H1 (cell line): ENCODE results near the gene NXN. TPM values are rescaled to one million over a fixed set of nuclear protein-coding genes. Genes with fewer than 3 reads are reported as not detected.

ENCODE experiments used
- CTCF ChIA-PET: fragments of 300-600 bp; sonication (Branson Sonifier 250); formaldehyde crosslinking; loops from one replicate; lab custom pipeline; 2021; ENCODE audit not compliant: partially characterized antibody; lab: Charles Lee
- POLR2A ChIA-PET: fragments of 300-600 bp; sonication (Branson Sonifier 250); formaldehyde crosslinking; loops from one replicate; lab custom pipeline; 2021; ENCODE audit warnings: inconsistent platforms; ENCODE audit not compliant: partially characterized antibody; lab: Charles Lee
- DNase-seq, 2 experiments: peaks; one replicate each; pipeline versions ENCODE4 v3.0.0 to v3.0.0-alpha.2; 2010 to 2022; ENCODE audit warnings: low spot score in 2 of 2, low read depth in 1 of 2, mixed read lengths in 1 of 2
- FAIRE-seq: peaks from 2 replicates; lab custom pipeline; 2011; peaks lifted over from hg19 to GRCh38; lab: Jason Lieb, UNC
- H2AFZ ChIP-seq: 2 replicates; pipeline ENCODE4 v1.8.1; 2012; ENCODE audit warnings: low read length, inconsistent platforms
- H2AK5ac ChIP-seq: 2 replicates; pipeline ENCODE4 v1.6.1; 2013; ENCODE audit warnings: low read depth, low read length
- H2BK120ac ChIP-seq: replicated peaks from 2 replicates; pipeline ENCODE3; 2013; ENCODE audit warnings: low read depth, low read length, inconsistent platforms
- H2BK12ac ChIP-seq: 2 replicates; pipeline ENCODE4 v1.6.1; 2013; ENCODE audit warnings: low read depth, low read length
- H2BK15ac ChIP-seq: 2 replicates; pipeline ENCODE4 v1.6.1; 2013; ENCODE audit warnings: low read length
- H2BK20ac ChIP-seq: 2 replicates; pipeline ENCODE4 v1.6.1; 2013; ENCODE audit warnings: low read length
- H2BK5ac ChIP-seq: 2 replicates; pipeline ENCODE4 v1.6.1; 2013; ENCODE audit warnings: low read depth, low read length
- H3K14ac ChIP-seq: 2 replicates; pipeline ENCODE4 v1.6.1; 2013; ENCODE audit warnings: inconsistent platforms; ENCODE audit not compliant: insufficient read length
- H3K18ac ChIP-seq: 2 replicates; pipeline ENCODE4 v1.6.1; 2013; ENCODE audit warnings: low read length; ENCODE audit errors: extremely low read depth
- H3K23ac ChIP-seq: 2 replicates; pipeline ENCODE4 v1.6.1; 2013; ENCODE audit warnings: inconsistent platforms; ENCODE audit not compliant: insufficient read length
- H3K23me2 ChIP-seq: 2 replicates; pipeline ENCODE4 v1.6.1; 2013; ENCODE audit warnings: low read depth, low read length
- H3K27ac ChIP-seq: 2 replicates; pipeline ENCODE4 v1.6.1; 2011; ENCODE audit warnings: low read depth, low read length, inconsistent platforms
- H3K27me3 ChIP-seq, 4 experiments: replicated peaks in 1 of 4; 1 replicate in 1 of 4; 2 replicates in 3 of 4; pipeline versions ENCODE4 v1.6.1 to v1.8.1; 2011 to 2013; ENCODE audit warnings: low read length in 3 of 4, mild to moderate bottlenecking in 3 of 4, inconsistent platforms in 2 of 4, mixed read lengths in 2 of 4, moderate library complexity in 1 of 4; ENCODE audit not compliant: control insufficient read depth in 3 of 4, insufficient read depth in 3 of 4; ENCODE audit errors: extremely low read depth in 1 of 4
- H3K36me3 ChIP-seq, 4 experiments: 2 replicates each; pipeline versions ENCODE4 v1.6.1 to v1.8.1; 2011 to 2013; ENCODE audit warnings: mild to moderate bottlenecking in 4 of 4, low read length in 3 of 4, moderate library complexity in 2 of 4, control low read depth in 1 of 4, inconsistent platforms in 1 of 4; ENCODE audit not compliant: insufficient read depth in 4 of 4, control insufficient read depth in 2 of 4
- H3K4ac ChIP-seq: replicated peaks from 2 replicates; pipeline ENCODE3; 2013; ENCODE audit warnings: low read length, low read depth, mixed read lengths, inconsistent platforms; ENCODE audit not compliant: insufficient read length
- H3K4me1 ChIP-seq, 4 experiments: replicated peaks in 1 of 4; 1 replicate in 1 of 4; 2 replicates in 3 of 4; pipeline versions ENCODE4 v1.6.1 to v1.8.1; 2011 to 2013; ENCODE audit warnings: low read length in 3 of 4, inconsistent platforms in 2 of 4, mixed read lengths in 1 of 4; ENCODE audit not compliant: insufficient read depth in 4 of 4, control insufficient read depth in 3 of 4
- H3K4me2 ChIP-seq, 2 experiments: 2 replicates each; pipeline versions ENCODE4 v1.6.1 to v1.8.1; 2011 to 2013; ENCODE audit warnings: low read depth in 2 of 2, low read length in 2 of 2, control low read depth in 1 of 2, inconsistent platforms in 1 of 2, mild to moderate bottlenecking in 1 of 2; ENCODE audit not compliant: insufficient read depth in 1 of 2
- H3K4me3 ChIP-seq, 4 experiments: fragments of 200-600, 300-600 bp in 1 of 4; sonication (generic), shearing (Covaris generic), sonication (Bioruptor Twin) in 1 of 4; 2 replicates each; pipeline versions ENCODE4 v1.5.1 to v1.8.1; 2011 to 2016; ENCODE audit warnings: low read length in 4 of 4, low read depth in 3 of 4, control low read depth in 2 of 4, inconsistent platforms in 2 of 4, mild to moderate bottlenecking in 2 of 4, mixed read lengths in 1 of 4, moderate library complexity in 1 of 4; ENCODE audit not compliant: insufficient read depth in 2 of 4; ENCODE audit errors: extremely low read depth in 1 of 4
- H3K56ac ChIP-seq: replicated peaks from 2 replicates; pipeline ENCODE3; 2013; ENCODE audit warnings: low read depth, mild to moderate bottlenecking, mixed read lengths, low read length, inconsistent platforms; ENCODE audit not compliant: insufficient read length
- H3K79me1 ChIP-seq: 2 replicates; pipeline ENCODE4 v1.6.1; 2013; ENCODE audit warnings: low read depth, low read length, control low read depth
- H3K79me2 ChIP-seq, 2 experiments: 2 replicates each; pipeline versions ENCODE4 v1.6.1 to v1.8.1; 2012 to 2013; ENCODE audit warnings: low read length in 2 of 2, mild to moderate bottlenecking in 2 of 2, inconsistent platforms in 1 of 2; ENCODE audit not compliant: insufficient read depth in 2 of 2, control insufficient read depth in 1 of 2
- H3K9ac ChIP-seq, 4 experiments: replicated peaks in 1 of 4; 1 replicate in 1 of 4; 2 replicates in 3 of 4; pipeline versions ENCODE4 v1.6.1 to v1.8.1; 2011 to 2013; ENCODE audit warnings: low read depth in 3 of 4, low read length in 3 of 4, control low read depth in 2 of 4, mild to moderate bottlenecking in 2 of 4, moderate library complexity in 2 of 4, inconsistent platforms in 1 of 4; ENCODE audit errors: extremely low read depth in 1 of 4
- H3K9me3 ChIP-seq, 2 experiments: 2 replicates each; pipeline versions ENCODE4 v1.6.1 to v1.8.1; 2012 to 2013; ENCODE audit warnings: mild to moderate bottlenecking in 2 of 2, moderate library complexity in 2 of 2, control low read depth in 1 of 2, inconsistent platforms in 1 of 2, low read depth in 1 of 2, low read length in 1 of 2, mixed read lengths in 1 of 2; ENCODE audit not compliant: insufficient read depth in 2 of 2
- H4K20me1 ChIP-seq, 2 experiments: replicated peaks in 1 of 2; 2 replicates each; pipeline versions ENCODE3 to v1.8.1; 2011 to 2013; ENCODE audit warnings: inconsistent platforms in 2 of 2, low read length in 2 of 2, mild to moderate bottlenecking in 1 of 2; ENCODE audit not compliant: insufficient read depth in 2 of 2, control insufficient read depth in 1 of 2
- H4K5ac ChIP-seq: 2 replicates; pipeline ENCODE4 v1.6.1; 2013; ENCODE audit warnings: low read length, low read depth, mixed read lengths, inconsistent platforms; ENCODE audit not compliant: insufficient read length
- H4K8ac ChIP-seq: 2 replicates; pipeline ENCODE4 v1.8.0; 2013; ENCODE audit warnings: mild to moderate bottlenecking, moderate library complexity, low read length, inconsistent platforms; ENCODE audit not compliant: insufficient read depth; ENCODE audit errors: extremely low read depth
- H4K91ac ChIP-seq: replicated peaks from 2 replicates; pipeline ENCODE3; 2013; ENCODE audit warnings: low read length, mixed read lengths, inconsistent platforms; ENCODE audit not compliant: insufficient read length
- CBX8 ChIP-seq: fragments of 300-800, 300-1000 bp; sonication (generic); IDR thresholded peaks from 2 replicates; pipeline ENCODE4 v1.7.1; 2016; ENCODE audit warnings: low read depth, low read length, borderline replicate concordance
- CHD2 ChIP-seq: IDR thresholded peaks from 2 replicates; pipeline ENCODE4 v1.6.1; 2012; ENCODE audit warnings: low read length, improper control_type of control experiment
- KDM4A ChIP-seq: IDR thresholded peaks from one replicate; pipeline ENCODE4 v1.7.1; 2012; ENCODE audit warnings: low read depth, mild to moderate bottlenecking, moderate library complexity, low read length, inconsistent platforms; ENCODE audit not compliant: severe bottlenecking
- NANOG ChIP-seq: IDR thresholded peaks from 2 replicates; pipeline ENCODE4 v1.6.1; 2011; ENCODE audit warnings: low read length, low read depth, mild to moderate bottlenecking, inconsistent platforms; ENCODE audit not compliant: insufficient read depth, poor library complexity, severe bottlenecking
- PHF8 ChIP-seq: fragments of 200-600 bp; sonication (generic); conservative IDR thresholded peaks from 2 replicates; pipeline ENCODE4 v1.7.1; 2012; ENCODE audit warnings: low read depth, mild to moderate bottlenecking, inconsistent platforms, low read length, moderate library complexity
- RBBP5 ChIP-seq: IDR thresholded peaks from 2 replicates; pipeline ENCODE4 v1.7.1; 2012; ENCODE audit warnings: low read depth, mild to moderate bottlenecking, inconsistent platforms, low read length, moderate library complexity, borderline replicate concordance
- RFX5 ChIP-seq: IDR thresholded peaks from 2 replicates; pipeline ENCODE4 v1.6.1; 2011; ENCODE audit warnings: low read depth, low read length, improper control_type of control experiment, borderline replicate concordance
- SP1 ChIP-seq: IDR thresholded peaks from 2 replicates; pipeline ENCODE4 v1.6.1; 2011; ENCODE audit warnings: low read depth, low read length
- YY1 ChIP-seq: IDR thresholded peaks from 2 replicates; pipeline ENCODE4 v1.6.1; 2011; ENCODE audit warnings: low read depth, mild to moderate bottlenecking, low read length
- whole genome bisulfite sequencing, 2 experiments: shearing (Covaris generic) in 1 of 2; methylation state at CpG; one replicate each; pipeline versions ENCODE4 v1.1.6 to v1.1.7; 2013 to 2015; ENCODE audit warnings: low lambda C conversion rate in 2 of 2, mixed read lengths in 2 of 2, inconsistent platforms in 1 of 2, low coverage in 1 of 2, missing lambda C conversion rate in 1 of 2; ENCODE audit not compliant: insufficient replicate concordance in 2 of 2, insufficient coverage in 1 of 2, insufficient read length in 1 of 2; ENCODE audit errors: extremely low coverage in 1 of 2, missing lambda C conversion rate in 1 of 2; 5-methylcytosine and 5-hydroxymethylcytosine counted together
- polyA plus RNA-seq, 7 experiments: library from polyadenylated mRNA; depleted of rRNA in 3 of 7; stranded (reverse) in 5 of 7; unstranded in 2 of 7; fragments of >200 nt in 5 of 7; fragments of 200-250 nt in 2 of 7; gene quantifications; 1 replicate in 5 of 7; 2 replicates in 1 of 7; 4 replicates in 1 of 7; pipeline versions ENCODE4 v1.2.1 to v1.2.3, GENCODE V29; 2011 to 2013; ENCODE audit warnings: missing spikeins in 2 of 7, mixed read lengths in 2 of 7
- total RNA-seq: library from RNA; stranded (reverse); fragmentation: NEBNext Ultra II Directional; extraction: Animal tissue kit (Norgen Biotek cat#: 25700); gene quantifications from 2 replicates; pipeline ENCODE4 v1.2.1, GENCODE V29; 2021

NXN gene
- total and polyA plus RNA-seq, 2 of the 8 experiments (the other 6 are each of a cell fraction or from before 2014, with no cell fraction given), result 94.1 to 107 TPM

DNA sequence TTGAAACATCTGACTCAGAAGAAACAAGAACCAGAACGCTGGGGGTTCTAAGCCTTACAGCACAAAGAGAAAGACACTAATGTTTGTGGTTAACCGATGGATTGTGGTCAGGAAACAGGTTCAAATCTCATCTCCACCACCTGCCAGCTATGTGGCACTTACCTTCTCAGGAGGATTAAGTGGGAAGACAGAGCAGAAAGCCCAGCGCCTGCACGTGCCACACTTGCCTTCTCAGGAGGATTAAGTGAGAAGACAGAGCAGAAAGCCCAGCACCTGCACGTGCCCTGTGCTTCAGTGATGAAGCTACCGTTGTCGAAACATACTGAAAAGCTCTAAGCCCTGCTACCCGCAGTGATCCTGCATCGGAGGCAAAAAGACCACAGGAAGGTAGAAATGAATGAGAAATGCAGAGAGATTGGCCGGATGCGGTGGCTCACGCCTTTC, 90.6 kb downstream of the NXN start:
- no peak overlapping the region for H3K4me2 ChIP-seq
- no peak overlapping the region for H2BK15ac ChIP-seq
- H3K36me3 ChIP-seq, result no peaks in the 10 kb centered on the region
- ChIA-PET CTCF (interaction anchor here (0.8 to 1.2 kb wide), 3 partner anchors 8 to 11 kb away, joined by 3 to 4 read pairs (median 4); no protein-coding TSS in a partner anchor), POLR2A (interaction anchor here (0.6 to 0.7 kb wide), 2 partner anchors 27 to 88 kb away, joined by 3 read pairs; no protein-coding TSS in a partner anchor)
- no peak overlapping the region for H2BK120ac ChIP-seq
- no peak overlapping the region for H3K4me3 ChIP-seq
- peaks cover 4 to 14% of the 10 kb centered on the region in 2 experiments for H4K20me1 ChIP-seq
- H2AFZ ChIP-seq, result no peak overlapping the region
- no peak for FAIRE-seq
- H3K56ac ChIP-seq, result no peak overlapping the region
- TF ChIP-seq RFX5 (no peak), NANOG (no peak), CBX8 (no peak), RBBP5 (no peak), SP1 (no peak), CHD2 (no peak), YY1 (no peak), KDM4A (no peak), PHF8 (no peak)
- peaks cover 10% of the 10 kb centered on the region; the same call in 1 of the 2 replicates for H3K79me1 ChIP-seq
- H3K4me1 ChIP-seq, result peaks cover 0 to 7% (median 0%) of the 10 kb centered on the region in 4 experiments; a peak in 3 of 7 replicates
- H3K79me2 ChIP-seq, result peaks cover 0 to 73% of the 10 kb centered on the region in 2 experiments; a peak in 2 of 4 replicates
- H2BK12ac ChIP-seq, result no peak overlapping the region
- H3K14ac ChIP-seq, result no peak overlapping the region
- no peak overlapping the region for H3K4ac ChIP-seq
- no peaks in the 10 kb centered on the region for H3K27me3 ChIP-seq
- H3K18ac ChIP-seq, result no peak overlapping the region; the same call in 1 of the 2 replicates
- H3K27ac ChIP-seq, result no peak overlapping the region
- no peaks in the 10 kb centered on the region for H3K9me3 ChIP-seq
- no peak overlapping the region for H3K23ac ChIP-seq
- H4K5ac ChIP-seq, result no peak overlapping the region
- no peak overlapping the region for H2BK20ac ChIP-seq
- no peaks in the 10 kb centered on the region; the same call in 1 of the 2 replicates for H3K23me2 ChIP-seq
- H3K9ac ChIP-seq, result no peak overlapping the region
- H4K91ac ChIP-seq, result no peak overlapping the region
- no peak overlapping the region for H2BK5ac ChIP-seq
- DNase-seq, result no peak
- H4K8ac ChIP-seq, result no peak overlapping the region
- no peak overlapping the region for H2AK5ac ChIP-seq
- WGBS, 2 experiments, result 84% methylated on average over 12 of the region's 12 CpGs; no CpG with 5 or more reads in 1 of the 2 experiments
